LHCN-M2 (cell line): ENCODE measurements around the gene SLCO1B3. TPM values are rescaled to one million over a fixed set of nuclear protein-coding genes. Genes with fewer than 3 reads are reported as not detected.

Experiments used
- DNase-seq: peaks from one replicate; pipeline ENCODE4 v3.0.0-alpha.2; 2012; ENCODE audit warnings: low read depth
- total RNA-seq: library from RNA; depleted of rRNA; stranded (reverse); fragments of >200 nt; gene quantifications from 2 replicates; pipeline ENCODE4 v1.2.3, GENCODE V29; 2014; rRNA removed

The SLCO1B3 gene
- total RNA-seq, 1 experiment from 2014 or later: not detected

DNA sequence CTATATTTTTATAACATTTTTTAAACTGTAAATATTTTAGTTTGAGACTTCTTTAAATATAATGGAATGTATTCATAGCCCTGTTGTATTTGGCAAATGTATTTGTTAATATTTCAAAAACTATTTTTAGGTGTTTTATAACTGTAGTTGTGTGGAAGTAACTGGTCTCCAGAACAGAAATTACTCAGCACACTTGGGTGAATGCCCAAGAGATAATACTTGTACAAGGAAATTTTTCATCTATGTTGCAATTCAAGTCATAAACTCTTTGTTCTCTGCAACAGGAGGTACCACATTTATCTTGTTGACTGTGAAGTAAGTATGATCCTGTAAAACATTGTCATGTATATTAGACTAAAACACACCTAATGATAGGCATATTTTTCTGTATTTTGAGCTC lies 72.8 kb downstream of the SLCO1B3 start:
- no peak for DNase-seq

DNA sequence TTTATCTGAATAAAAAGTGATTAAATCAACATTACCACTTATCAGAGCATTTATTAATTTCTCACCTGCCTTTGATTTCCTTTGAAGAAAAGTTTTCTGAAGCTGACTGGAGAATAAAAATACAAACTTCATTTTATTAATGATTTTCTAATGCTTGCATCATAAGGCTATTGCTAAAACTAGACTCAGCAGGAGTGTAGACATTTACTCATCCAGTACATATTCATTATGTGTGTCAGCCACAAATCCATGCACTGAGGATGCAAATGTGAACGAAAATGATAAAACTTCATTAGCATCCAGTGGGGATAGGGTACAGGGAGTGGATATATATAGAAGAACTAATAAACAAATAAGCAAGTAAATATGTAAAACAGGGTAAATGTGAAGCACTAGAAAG lies 74.6 kb downstream of the SLCO1B3 start:
- no peak for DNase-seq

DNA sequence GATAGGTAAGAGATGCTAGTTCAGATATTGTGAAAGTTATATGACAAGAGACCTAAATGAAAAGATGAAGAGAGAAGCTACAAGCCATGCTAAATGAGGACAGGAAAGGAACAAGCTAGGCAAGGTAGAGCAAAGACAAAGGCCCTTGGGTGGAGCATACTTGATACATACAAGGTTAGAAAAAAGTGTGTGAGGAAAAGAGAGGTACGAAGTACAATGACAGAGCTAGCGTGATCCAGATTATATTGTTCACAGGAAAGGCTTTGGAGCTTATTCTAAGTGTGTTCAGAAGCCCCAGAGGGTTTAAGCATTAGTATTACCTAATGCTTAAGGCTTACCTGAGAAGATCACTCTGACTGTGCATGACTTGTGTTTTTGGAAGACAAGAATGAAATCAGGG lies 75.0 kb downstream of the SLCO1B3 start:
- no peak for DNase-seq

DNA sequence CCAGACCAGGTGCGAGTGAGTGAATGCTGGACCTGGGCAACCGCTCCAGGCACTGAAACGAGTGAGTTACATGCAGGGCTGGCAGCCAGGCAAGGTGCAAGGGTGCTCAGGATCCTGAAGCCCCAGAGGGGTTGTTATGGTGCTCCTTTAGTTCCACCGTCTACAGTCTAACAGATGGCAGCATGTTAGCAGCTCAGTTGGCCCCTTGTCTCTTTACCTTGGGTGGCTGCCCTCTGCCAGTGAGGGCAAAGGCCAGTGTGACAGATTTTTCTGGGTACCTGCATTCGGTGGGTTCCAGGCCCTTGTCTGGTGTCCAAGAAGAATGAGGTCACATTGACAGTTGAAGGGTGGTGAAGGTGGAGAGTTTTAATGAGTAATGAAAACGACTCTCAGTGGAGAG lies 106.8 kb downstream of the SLCO1B3 start:
- DNase-seq: no peak

DNA sequence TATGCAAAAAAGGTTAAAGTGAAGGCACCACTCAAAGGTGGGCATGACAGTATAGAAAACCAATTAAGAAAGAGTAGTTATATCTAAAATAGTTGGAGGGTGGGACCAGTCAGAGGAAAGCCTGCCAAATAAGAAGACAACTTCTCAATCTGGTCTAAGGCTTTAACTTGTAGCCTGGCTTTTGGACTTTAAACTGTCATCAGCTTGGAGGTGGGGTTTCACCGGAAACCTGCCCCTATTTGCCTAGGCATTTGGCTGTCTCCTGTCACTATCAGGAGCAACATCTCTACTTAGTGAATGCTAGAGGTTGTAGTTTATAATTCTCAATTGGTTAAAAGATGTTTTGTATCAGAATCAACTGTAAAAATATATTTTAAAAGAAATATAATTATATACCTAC lies 107.3 kb downstream of the SLCO1B3 start:
- DNase-seq: no peak

DNA sequence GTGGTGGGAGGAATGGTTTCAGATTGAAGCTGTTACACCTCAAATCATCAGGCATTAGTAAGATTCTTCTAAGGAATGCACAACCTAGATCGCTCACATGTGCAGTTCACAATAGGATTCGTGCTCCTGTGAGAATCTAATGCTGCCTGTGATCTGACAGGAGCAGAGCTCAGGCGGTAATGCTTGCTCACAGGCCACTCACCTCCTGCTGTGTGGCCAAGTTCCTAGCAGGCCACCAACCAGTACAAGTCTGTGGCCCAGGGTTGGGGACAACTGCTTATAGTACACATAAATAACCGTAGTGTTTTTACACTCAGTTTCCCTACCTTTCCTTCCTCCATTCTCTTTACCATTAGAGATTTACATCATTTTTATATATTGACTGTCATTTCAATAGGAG lies 121.4 kb downstream of the SLCO1B3 start:
- DNase-seq: no peak

DNA sequence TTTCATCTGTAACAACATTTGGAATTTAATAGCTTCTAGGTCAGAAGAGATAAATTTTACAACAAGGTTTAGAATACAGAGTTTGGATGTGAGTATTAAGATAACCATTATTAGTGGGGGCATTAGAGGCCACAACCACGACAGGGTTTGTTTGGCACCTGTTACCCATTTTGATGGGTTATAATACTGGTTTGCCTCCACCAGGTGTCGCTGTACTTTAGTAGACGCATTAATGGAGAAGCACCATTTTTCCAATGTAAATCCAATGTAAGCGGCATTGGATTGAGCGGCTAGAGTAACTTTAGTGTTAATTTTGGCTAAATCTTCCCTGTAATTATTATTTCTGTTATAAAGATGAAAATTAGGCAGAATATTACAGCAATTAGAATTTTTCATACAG lies 136.2 kb downstream of the SLCO1B3 start:
- DNase-seq: no peak

DNA sequence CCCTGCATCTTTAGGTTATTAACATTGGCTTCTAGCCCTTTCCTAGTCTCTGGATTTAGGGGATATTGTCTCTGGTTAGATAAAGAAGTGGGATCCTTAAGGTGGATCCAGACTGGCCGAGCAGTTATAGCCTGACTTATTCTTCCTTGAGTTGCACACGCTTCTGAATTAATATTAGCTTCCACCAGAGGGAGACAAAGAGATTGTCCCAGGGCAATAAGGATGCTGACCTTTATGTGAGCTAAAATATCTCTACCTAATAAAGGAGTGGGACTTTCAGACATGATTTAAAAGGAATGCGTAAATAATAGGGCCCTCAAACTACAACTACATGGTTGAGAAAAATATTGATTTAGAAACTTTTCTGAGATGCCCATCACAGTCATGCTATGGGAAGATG lies 139.7 kb downstream of the SLCO1B3 start:
- DNase-seq: no peak

DNA sequence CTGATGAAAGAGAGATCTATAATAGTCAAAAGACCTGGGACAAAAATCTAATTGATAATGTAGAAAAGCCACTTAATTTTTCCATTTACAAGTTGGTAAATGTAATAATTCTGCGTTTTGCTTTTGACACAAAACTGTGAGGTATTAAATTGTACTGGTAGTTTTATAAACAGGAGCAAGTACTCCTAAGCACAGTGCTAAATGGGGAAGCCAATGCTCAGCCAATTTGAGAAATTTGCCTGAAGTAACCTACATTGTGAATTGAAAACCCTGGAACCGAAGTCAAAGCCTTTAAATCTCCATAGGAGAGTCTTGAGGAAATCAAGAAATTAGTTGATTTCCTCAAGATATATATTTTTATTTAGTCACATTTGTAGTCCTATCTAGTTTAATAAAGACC lies 152.8 kb downstream of the SLCO1B3 start:
- DNase-seq: no peak

DNA sequence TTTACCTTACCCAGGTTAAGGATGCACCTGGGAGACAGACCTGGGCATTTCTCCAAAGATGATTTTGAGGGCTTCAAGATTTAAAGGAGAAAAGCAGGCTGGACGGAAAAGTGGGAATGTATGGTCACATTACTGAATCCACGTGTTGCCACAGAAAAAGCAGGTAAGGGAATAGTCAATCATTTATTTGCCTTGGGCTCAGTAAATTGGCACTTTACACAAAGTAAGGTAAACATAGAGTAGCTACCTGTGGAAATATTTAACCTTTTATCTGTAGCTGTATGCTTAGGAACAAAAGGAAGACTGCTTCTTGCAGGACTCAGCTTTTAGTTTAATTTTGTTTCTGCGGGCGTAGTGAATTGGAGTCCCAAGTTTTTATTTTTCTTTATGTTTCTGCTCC lies 153.3 kb downstream of the SLCO1B3 start:
- no peak for DNase-seq

Other genes starting within 250 kb of the SLCO1B3 start
- not detected in 2 replicates for gene SLCO1C1, start 115.4 kb upstream of the SLCO1B3 start, total RNA-seq